Cardiac muscle cell (in vitro differentiated cells and primary cell): ENCODE data around the gene SUN5. TPM values are rescaled to one million over a fixed set of nuclear protein-coding genes. Genes with fewer than 3 reads are reported as not detected.
A peak's percentile ranks its signal among the peaks of the same experiment; 100 is the strongest.
"Not testable (repeated sequence)": the region's sequence is repeated elsewhere in the genome, so short reads cannot be mapped to it uniquely, and the experiment has no call there.

Experiments
- DNase-seq, 2 donors: peaks; one replicate each; pipeline versions ENCODE4 v3.0.0 to v3.0.0-alpha.2; 2010 to 2017; ENCODE audit warnings: low read depth in 1 of 2, low spot score in 1 of 2
- H3K27ac ChIP-seq: fragments of 200-600 bp; sonication (generic); 2 replicates; pipeline ENCODE4 v1.5.1; 2016
- H3K27me3 ChIP-seq: fragments of 200-600 bp; sonication (generic); 2 replicates; pipeline ENCODE4 v1.6.0; 2016; ENCODE audit warnings: control low read depth
- H3K36me3 ChIP-seq: fragments of 200-600 bp; sonication (generic); 2 replicates; pipeline ENCODE4 v1.5.1; 2016; ENCODE audit warnings: control low read depth
- H3K4me1 ChIP-seq: fragments of 200-600 bp; sonication (generic); 2 replicates; pipeline ENCODE4 v1.8.1; 2017; ENCODE audit warnings: low read depth, mild to moderate bottlenecking, mixed run types
- H3K4me3 ChIP-seq: fragments of 200-600 bp; sonication (generic); 2 replicates; pipeline ENCODE4 v1.5.1; 2016; ENCODE audit warnings: mild to moderate bottlenecking
- H3K9me3 ChIP-seq: fragments of 200-600 bp; sonication (generic); 2 replicates; pipeline ENCODE4 v1.5.1; 2017; ENCODE audit warnings: low read depth, mild to moderate bottlenecking, control low read depth
- polyA plus RNA-seq: library from polyadenylated mRNA; unstranded; fragments of >200 nt; fragmentation: Nextera tagmentation; extraction: Ambion mirVana; gene quantifications from 2 replicates; pipeline ENCODE4 v1.2.1, GENCODE V29; 2016
- total RNA-seq: library from RNA; depleted of rRNA; stranded (reverse); fragments of >200 nt; gene quantifications from 2 replicates; pipeline ENCODE4 v1.2.3, GENCODE V29; 2016
- TF ChIP-seq, protein P1 (sequence below): IDR thresholded peaks from 2 replicates; pipeline ENCODE4 v1.5.1; 2012; ENCODE audit warnings: low read depth, mild to moderate bottlenecking, low read length

SUN5 gene, protein sequence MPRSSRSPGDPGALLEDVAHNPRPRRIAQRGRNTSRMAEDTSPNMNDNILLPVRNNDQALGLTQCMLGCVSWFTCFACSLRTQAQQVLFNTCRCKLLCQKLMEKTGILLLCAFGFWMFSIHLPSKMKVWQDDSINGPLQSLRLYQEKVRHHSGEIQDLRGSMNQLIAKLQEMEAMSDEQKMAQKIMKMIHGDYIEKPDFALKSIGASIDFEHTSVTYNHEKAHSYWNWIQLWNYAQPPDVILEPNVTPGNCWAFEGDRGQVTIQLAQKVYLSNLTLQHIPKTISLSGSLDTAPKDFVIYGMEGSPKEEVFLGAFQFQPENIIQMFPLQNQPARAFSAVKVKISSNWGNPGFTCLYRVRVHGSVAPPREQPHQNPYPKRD
- total RNA-seq = not detected in 2 replicates
- not detected in 2 replicates for polyA plus RNA-seq

DNA sequence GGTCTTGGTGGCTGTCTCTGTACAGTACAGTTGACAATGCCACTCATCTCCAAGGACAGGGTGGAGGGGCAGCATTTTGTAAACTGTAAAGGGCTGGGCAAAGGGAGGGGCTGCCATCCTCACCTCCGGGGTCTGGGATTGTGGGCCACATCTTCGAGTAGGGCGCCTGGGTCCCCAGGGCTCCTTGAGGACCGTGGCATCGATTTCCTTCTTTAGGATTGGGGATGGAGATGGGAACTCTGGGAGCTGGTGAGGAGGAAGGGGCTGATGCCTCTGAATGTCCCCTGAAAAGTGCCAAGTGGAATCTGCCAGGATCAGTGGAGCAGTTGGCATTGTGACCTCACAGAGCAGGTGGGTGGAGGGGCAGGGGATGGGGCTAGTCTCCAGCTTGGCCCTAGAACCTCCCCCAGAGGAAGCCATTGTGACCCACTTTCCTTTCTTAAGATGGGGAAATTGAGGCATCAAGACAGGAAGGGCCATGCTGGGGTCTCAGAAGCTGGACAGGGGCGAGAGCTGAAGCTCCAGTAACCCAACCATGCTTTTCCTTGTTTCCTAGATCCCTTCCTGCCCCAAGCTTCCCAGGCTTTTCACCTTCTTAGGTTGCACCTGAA, at the start of gene SUN5:
TSS of gene SUN5 (minus strand) at position 293 of the 611 bp plus-strand sequence. CDS start at position 200, 93 bp downstream.
- H3K9me3 ChIP-seq = no peaks in the 10 kb centered on the region
- H3K27ac ChIP-seq = no peak within 1 kb of the TSS

DNA sequence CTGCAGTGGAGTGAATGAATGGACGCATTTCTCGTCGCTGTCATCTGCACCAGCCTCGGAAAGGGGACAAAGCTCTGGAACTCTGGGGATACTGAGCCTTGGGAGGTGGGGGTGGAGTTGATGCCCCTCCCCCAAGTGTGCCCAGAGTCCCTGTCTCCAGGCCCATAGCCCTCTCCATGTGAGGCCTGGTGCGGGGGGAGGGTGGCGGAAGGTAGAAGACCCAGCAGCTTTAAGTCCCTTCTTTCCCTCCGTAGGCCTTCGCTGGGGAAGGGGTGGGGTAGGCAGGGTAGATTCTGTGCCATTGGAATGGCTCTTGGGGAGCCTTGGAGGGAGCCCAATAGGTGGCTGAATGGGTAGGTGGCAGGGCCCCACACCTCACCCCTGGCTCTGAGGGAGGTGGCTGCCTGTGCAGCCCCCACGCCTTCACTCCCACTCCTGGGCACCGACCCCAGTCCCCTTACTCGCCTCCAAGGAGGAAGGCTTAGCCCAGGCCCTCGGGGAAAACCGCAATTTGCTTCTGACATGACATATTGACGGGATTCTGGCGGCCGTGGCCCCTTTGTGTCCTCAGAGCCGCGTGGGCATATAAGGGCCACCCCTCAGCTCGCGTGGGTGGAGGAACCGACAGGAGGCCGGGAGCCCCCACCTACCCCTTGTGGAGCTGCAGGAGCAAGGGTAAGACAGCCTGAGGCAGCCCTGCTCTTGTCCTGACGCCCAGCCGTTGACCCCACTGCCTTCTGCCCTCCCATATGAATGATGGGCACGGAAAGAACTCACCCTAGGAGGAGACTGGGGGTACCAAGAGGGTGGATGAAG, 49.3 kb upstream of the SUN5 start, which contains the start of gene BPIFB3:
TSS of gene BPIFB3 (plus strand) at position 613 of the 816 bp plus-strand sequence. CDS start 1,533 bp downstream, outside the sequence.
- H3K36me3 ChIP-seq = no peaks in the 10 kb centered on the region
- H3K27me3 ChIP-seq = no peaks in the 10 kb centered on the region
- DNase-seq = no peak
- TF ChIP-seq, protein P1, sequence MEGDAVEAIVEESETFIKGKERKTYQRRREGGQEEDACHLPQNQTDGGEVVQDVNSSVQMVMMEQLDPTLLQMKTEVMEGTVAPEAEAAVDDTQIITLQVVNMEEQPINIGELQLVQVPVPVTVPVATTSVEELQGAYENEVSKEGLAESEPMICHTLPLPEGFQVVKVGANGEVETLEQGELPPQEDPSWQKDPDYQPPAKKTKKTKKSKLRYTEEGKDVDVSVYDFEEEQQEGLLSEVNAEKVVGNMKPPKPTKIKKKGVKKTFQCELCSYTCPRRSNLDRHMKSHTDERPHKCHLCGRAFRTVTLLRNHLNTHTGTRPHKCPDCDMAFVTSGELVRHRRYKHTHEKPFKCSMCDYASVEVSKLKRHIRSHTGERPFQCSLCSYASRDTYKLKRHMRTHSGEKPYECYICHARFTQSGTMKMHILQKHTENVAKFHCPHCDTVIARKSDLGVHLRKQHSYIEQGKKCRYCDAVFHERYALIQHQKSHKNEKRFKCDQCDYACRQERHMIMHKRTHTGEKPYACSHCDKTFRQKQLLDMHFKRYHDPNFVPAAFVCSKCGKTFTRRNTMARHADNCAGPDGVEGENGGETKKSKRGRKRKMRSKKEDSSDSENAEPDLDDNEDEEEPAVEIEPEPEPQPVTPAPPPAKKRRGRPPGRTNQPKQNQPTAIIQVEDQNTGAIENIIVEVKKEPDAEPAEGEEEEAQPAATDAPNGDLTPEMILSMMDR = no peak
- H3K9me3 ChIP-seq = no peaks in the 10 kb centered on the region
- H3K27ac ChIP-seq = no peak within 1 kb of the TSS
- no peak within 1 kb of the TSS for H3K4me3 ChIP-seq
- H3K4me1 ChIP-seq = no peaks in the 10 kb centered on the region

More for the DNA sequence above, at the start of gene SUN5:
- no peaks in the 10 kb centered on the region for H3K36me3 ChIP-seq
- no peaks in the 10 kb centered on the region for H3K27me3 ChIP-seq
- no peaks in the 10 kb centered on the region for H3K4me1 ChIP-seq
- TF ChIP-seq, protein P1 = no peak
- DNase-seq = no peak
- H3K4me3 ChIP-seq = no peak within 1 kb of the TSS

DNA sequence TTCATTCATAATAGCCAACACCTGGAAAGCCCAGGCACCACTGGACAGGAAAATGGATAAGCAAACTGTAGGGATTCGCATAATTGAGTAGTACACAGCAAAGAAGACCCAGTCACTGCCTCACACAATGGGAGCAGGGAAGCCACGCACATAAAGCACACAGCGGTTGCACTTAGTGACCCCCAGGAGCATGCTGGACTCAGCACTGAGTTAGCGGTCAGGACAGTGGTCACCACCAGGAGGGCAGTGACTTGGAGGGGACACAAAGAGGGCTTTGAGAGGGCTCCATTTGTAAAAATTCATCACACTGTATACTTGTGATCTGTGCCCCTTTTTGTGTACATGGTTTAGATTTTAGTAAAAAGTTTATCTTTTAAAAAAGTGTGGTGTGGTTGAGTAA, 47.1 kb upstream of the SUN5 start:
- Histone ChIP-seq H3K27me3 (no peaks in the 10 kb centered on the region), H3K27ac (no peak overlapping the region), H3K36me3 (no peaks in the 10 kb centered on the region), H3K4me3 (no peak overlapping the region), H3K4me1 (no peaks in the 10 kb centered on the region), H3K9me3 (no peaks in the 10 kb centered on the region)
- DNase-seq = no peak
- TF ChIP-seq, protein P1 = no peak

DNA sequence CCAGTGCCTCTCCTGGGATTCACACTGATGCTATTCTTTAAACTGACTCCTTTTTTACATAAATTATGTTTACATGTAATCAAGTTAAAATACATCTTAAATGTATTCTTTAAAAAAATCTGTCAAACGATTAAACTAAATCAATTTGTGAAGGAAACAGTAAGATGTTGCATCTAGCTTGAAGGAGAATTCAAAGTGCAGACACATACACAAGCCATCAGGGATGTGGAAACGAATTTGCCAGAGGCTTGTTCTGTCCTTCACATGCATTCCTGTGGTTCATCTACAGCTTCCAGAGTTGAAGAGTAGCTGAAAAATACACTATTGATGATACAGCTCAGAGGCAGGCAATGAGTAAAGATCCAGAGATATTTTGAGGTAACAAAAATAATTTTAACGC, 42.2 kb upstream of the SUN5 start:
- Histone ChIP-seq H3K4me3 (no peak overlapping the region), H3K27me3 (no peaks in the 10 kb centered on the region), H3K27ac (no peak overlapping the region), H3K9me3 (no peaks in the 10 kb centered on the region), H3K36me3 (no peaks in the 10 kb centered on the region), H3K4me1 (no peaks in the 10 kb centered on the region)
- peak in 1 of 2 donors; percentile 6 for DNase-seq
- TF ChIP-seq, protein P1 = no peak

DNA sequence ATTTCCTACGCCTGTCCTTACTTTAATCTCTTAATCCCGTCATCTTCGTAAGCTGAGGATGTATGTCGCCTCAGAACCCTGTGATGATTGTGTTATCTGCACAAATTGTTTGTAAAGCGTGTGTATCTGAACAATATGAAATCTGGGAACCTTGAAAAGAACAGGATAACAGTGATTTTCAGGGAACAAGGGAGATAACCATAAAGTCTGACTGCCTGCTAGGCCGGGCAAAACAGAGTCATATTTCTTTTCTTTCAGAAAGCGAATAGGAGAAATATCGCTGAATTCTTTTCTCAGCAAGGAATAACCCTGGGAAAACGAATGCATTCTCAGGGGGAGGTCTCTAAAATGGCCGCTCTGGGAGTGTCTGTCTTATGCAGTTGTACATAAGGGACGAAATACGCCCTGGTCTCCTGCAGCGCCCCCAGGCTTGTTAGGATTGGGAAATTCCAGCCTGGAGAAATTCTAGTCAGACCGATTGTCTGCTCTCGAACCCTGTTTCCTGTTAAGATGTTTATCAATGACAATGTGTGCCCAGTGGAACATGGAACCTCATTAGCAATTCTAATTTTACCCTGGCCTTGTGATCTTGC, 41.0 kb upstream of the SUN5 start:
- H3K4me1 ChIP-seq, DNase-seq, H3K9me3 ChIP-seq, H3K36me3 ChIP-seq, H3K27ac ChIP-seq, H3K27me3 ChIP-seq, H3K4me3 ChIP-seq: not testable (repeated sequence)
